ENCODE data around the gene SMARCD3. TPM values are rescaled to one million over a fixed set of nuclear protein-coding genes. Genes with fewer than 3 reads are reported as not detected.

Gene SMARCD3
- total RNA-seq: 1 to 10 TPM; 1.7 to 2.5 (median 2.0) TPM

- DNase-seq (peak; percentile 40), ATAC-seq (peak; percentile 32 to 33)
- Mint-ChIP-seq H3K27me3 (ENCODE audit: low read depth) (peaks cover 51% of the 10 kb centered on the region), H3K4me3 (peak within 1 kb of the TSS; percentile 78), H3K36me3 (ENCODE audit: insufficient read depth) (no peaks in the 10 kb centered on the region), H3K9me3 (no peaks in the 10 kb centered on the region), H3K4me1 (ENCODE audit: low read depth) (peaks cover 37% of the 10 kb centered on the region)
These were observed at the start of gene SMARCD3 for GRCh38 chr7:151248346-151249033. Gene SMARCD3, minus strand, starts transcription at chr7:151248694. Its CDS starts 132 bp downstream, at chr7:151248562.

DNA sequence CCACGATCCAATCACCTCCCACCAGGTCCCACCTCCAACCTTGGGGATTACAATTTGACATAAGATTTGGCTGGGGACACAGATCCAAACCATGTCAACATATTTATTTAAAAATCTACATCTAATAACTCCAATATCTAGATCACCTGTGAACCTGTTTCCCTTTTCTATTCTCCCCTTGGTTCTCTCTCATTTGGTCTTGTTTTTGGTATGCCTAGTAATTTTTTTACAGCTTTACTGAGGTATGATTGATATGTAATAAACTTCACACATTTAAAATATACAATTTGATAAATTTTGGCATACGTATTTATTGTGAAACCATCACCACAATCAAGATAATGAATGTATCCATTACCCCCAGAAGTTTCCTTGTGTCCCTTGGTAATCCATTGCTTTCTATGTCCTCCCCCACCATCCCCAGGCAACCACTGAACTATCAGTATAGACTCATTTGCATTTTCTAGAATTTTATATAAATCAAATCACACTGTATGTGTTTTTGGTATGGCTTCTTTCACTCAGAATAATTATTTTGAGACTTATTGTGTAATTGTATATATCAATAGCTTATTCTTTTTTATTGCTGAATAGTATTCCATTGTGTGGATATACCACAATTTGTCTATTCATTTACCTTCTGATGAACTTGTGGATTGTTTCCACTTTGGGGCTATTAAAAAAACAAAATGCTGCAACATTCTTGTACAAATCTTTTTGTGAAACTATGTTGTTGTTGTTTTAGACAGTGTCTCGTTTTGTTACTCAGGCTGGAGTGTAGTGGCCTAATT is 47.9 kb upstream of the SMARCD3 start:
- Mint-ChIP-seq H3K9me3 (peaks cover 8% of the 10 kb centered on the region), H3K36me3 (ENCODE audit: insufficient read depth) (no peaks in the 10 kb centered on the region), H3K4me3 (no peak overlapping the region), H3K4me1 (ENCODE audit: low read depth) (no peaks in the 10 kb centered on the region), H3K27me3 (ENCODE audit: low read depth) (peaks cover 19% of the 10 kb centered on the region)
- DNase-seq: no peak
- no peak for ATAC-seq

GRCh38 chr7:151292850-151293249 is 44.4 kb upstream of the SMARCD3 start:
- ATAC-seq: no peak
- no peaks in the 10 kb centered on the region for H3K4me1 Mint-ChIP-seq (ENCODE audit: low read depth)
- no peaks in the 10 kb centered on the region for H3K36me3 Mint-ChIP-seq (ENCODE audit: insufficient read depth)
- H3K9me3 Mint-ChIP-seq: peaks cover 8% of the 10 kb centered on the region
- H3K4me3 Mint-ChIP-seq: no peak overlapping the region
- no peak for DNase-seq
- peaks cover 9% of the 10 kb centered on the region for H3K27me3 Mint-ChIP-seq (ENCODE audit: low read depth)

- H3K36me3 Mint-ChIP-seq (ENCODE audit: insufficient read depth): no peaks in the 10 kb centered on the region
- H3K9me3 Mint-ChIP-seq: peaks cover 4% of the 10 kb centered on the region
These were observed 42.7 kb upstream of the SMARCD3 start for GRCh38 chr7:151291206-151291605.

GRCh38 chr7:151290355-151290760 is 41.9 kb upstream of the SMARCD3 start:
- Mint-ChIP-seq H3K4me1 (ENCODE audit: low read depth) (no peaks in the 10 kb centered on the region), H3K36me3 (ENCODE audit: insufficient read depth) (no peaks in the 10 kb centered on the region), H3K4me3 (no peak overlapping the region), H3K27me3 (ENCODE audit: low read depth) (peaks cover 2% of the 10 kb centered on the region), H3K9me3 (no peaks in the 10 kb centered on the region)
- ATAC-seq (no peak), DNase-seq (no peak)

More at GRCh38 chr7:151291206-151291605, 42.7 kb upstream of the SMARCD3 start:
- no peak for ATAC-seq
- H3K27me3 Mint-ChIP-seq (ENCODE audit: low read depth): peaks cover 5% of the 10 kb centered on the region
- no peak for DNase-seq
- H3K4me3 Mint-ChIP-seq: no peak overlapping the region
- H3K4me1 Mint-ChIP-seq (ENCODE audit: low read depth): no peaks in the 10 kb centered on the region

DNA sequence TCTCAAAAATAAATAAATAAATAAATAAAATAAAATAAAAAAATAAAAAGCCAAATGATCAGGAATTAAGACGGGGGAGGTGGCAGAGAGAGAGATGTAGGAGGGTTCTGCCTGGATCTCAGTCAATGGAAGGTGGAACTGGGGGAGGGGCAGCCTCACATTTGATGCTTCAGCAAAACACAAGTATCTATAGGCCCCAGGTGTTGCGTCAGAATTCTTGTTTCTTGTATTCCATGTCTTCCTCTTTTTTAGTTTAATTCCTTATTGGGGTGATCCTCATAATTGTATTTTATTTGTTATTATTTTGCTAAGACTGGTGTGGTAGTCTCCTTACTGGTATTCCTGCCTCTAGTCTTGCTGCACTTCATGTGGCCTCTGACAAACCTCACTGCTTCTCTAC is 41.4 kb upstream of the SMARCD3 start:
- Mint-ChIP-seq H3K9me3 (no peaks in the 10 kb centered on the region), H3K36me3 (ENCODE audit: insufficient read depth) (no peaks in the 10 kb centered on the region), H3K27me3 (ENCODE audit: low read depth) (peaks cover 2% of the 10 kb centered on the region), H3K4me3 (no peak overlapping the region), H3K4me1 (ENCODE audit: low read depth) (no peaks in the 10 kb centered on the region)
- DNase-seq (no peak), ATAC-seq (no peak)

GRCh38 chr7:151286148-151286547 is 37.7 kb upstream of the SMARCD3 start:
- no peak for DNase-seq

DNA sequence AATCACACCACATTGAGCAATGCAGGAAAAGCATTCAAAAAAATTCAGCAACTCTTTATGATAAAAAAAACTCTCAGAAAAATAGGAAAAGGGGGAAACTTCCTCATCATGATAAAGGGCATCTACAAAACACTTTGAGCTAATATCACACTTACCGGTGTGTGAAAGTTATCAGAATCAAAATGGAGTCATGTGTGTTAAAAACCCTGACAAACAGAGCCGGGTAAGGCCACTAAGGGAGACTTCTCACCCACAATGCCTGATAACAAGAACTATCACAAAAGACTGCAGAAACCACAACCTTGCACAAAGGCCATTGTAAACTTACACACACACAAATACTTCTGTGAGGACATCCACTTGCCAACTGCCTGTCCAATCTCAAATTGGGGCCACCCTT is 34.8 kb upstream of the SMARCD3 start:
- Mint-ChIP-seq H3K9me3 (no peaks in the 10 kb centered on the region), H3K4me3 (no peak overlapping the region), H3K36me3 (ENCODE audit: insufficient read depth) (no peaks in the 10 kb centered on the region), H3K27me3 (ENCODE audit: low read depth) (peaks cover 14% of the 10 kb centered on the region), H3K4me1 (ENCODE audit: low read depth) (no peaks in the 10 kb centered on the region)
- DNase-seq (no peak), ATAC-seq (no peak)

More at GRCh38 chr7:151286148-151286547, 37.7 kb upstream of the SMARCD3 start:
- H3K4me1 Mint-ChIP-seq (ENCODE audit: low read depth): no peaks in the 10 kb centered on the region
- H3K4me3 Mint-ChIP-seq: no peak overlapping the region
- peaks cover 7% of the 10 kb centered on the region for H3K27me3 Mint-ChIP-seq (ENCODE audit: low read depth)
- H3K9me3 Mint-ChIP-seq: no peaks in the 10 kb centered on the region
- ATAC-seq: peak in 1 of 2 donors; percentile 25
- H3K36me3 Mint-ChIP-seq (ENCODE audit: insufficient read depth): no peaks in the 10 kb centered on the region

DNA sequence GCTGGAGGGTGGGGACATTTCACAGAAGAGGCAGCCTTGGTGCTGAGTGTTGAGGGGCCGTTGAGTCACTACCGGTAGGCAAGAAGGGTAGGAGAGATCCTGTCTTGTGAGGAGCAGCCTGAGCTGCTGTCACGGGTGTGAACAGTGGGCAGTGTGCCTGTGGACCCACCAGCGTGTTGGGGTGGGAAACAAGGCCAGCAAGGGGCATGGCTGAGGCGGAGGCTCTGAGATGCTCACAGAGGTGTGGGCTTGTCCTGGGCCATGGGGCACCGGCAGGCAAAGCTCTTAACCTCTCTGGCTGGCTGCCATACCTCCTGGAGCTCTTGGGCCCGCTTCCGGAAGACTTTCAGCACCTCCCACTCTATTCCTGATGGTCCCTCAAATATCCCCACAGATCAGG is 33.6 kb upstream of the SMARCD3 start:
- ATAC-seq: no peak
- Mint-ChIP-seq H3K27me3 (ENCODE audit: low read depth) (peaks cover 14% of the 10 kb centered on the region), H3K4me3 (no peak overlapping the region), H3K4me1 (ENCODE audit: low read depth) (peaks cover 5% of the 10 kb centered on the region), H3K9me3 (no peaks in the 10 kb centered on the region), H3K36me3 (ENCODE audit: insufficient read depth) (no peaks in the 10 kb centered on the region)
- no peak for DNase-seq

DNA sequence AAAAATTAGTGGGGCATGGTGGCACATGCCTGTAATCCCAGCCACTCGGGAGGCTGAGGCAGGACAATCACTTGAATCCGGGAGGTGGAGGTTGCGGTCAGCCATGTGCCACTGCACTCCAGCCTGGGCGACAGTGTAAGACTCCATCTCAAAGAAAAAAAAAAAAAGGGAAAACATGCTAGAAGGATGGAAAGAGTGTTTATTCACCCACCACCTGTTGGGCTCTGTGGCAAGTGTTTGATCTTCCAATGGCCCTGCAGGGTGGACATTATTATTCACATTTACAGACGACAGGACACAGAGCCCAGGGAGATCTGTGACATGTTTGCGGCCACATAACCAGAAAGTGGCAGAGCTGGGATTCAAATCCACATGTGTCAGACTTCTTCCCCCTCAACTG is 33.2 kb upstream of the SMARCD3 start:
- Mint-ChIP-seq H3K4me3 (no peak overlapping the region), H3K36me3 (ENCODE audit: insufficient read depth) (no peaks in the 10 kb centered on the region)
- no peak for ATAC-seq

GRCh38 chr7:151280388-151281019 is 32.0 kb upstream of the SMARCD3 start:
- DNase-seq: no peak
- H3K4me3 Mint-ChIP-seq: no peak overlapping the region
- H3K9me3 Mint-ChIP-seq: no peaks in the 10 kb centered on the region

More for the DNA sequence above, 33.2 kb upstream of the SMARCD3 start:
- Mint-ChIP-seq H3K27me3 (ENCODE audit: low read depth) (peaks cover 14% of the 10 kb centered on the region), H3K4me1 (ENCODE audit: low read depth) (peaks cover 6% of the 10 kb centered on the region), H3K9me3 (no peaks in the 10 kb centered on the region)
- DNase-seq: no peak

DNA sequence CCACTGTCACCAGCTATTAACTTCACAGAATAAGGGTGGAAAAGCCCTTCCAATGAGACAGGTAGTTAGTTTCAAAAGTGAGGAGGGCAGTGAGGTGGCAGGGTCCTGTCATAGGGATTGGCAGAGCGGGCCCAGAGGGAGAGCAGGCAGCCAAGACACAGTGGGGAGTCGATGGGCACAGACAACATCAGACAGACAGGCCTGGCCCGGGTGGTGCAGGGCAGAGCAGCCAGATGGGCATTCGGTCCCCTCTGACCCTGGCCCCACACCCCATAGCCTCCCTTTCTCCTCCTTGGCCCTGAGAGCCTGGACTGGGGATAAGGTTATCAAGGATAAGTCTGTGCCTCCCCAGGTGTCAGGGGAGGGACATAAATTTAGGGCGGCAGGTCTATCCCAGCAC is 31.4 kb upstream of the SMARCD3 start:
- no peak for DNase-seq
- H3K27me3 Mint-ChIP-seq (ENCODE audit: low read depth): peaks cover 14% of the 10 kb centered on the region
- ATAC-seq: no peak
- H3K4me3 Mint-ChIP-seq: no peak overlapping the region
- no peaks in the 10 kb centered on the region for H3K36me3 Mint-ChIP-seq (ENCODE audit: insufficient read depth)
- peaks cover 18% of the 10 kb centered on the region for H3K4me1 Mint-ChIP-seq (ENCODE audit: low read depth)
- no peaks in the 10 kb centered on the region for H3K9me3 Mint-ChIP-seq

More at GRCh38 chr7:151280388-151281019, 32.0 kb upstream of the SMARCD3 start:
- no peak for ATAC-seq
- H3K27me3 Mint-ChIP-seq (ENCODE audit: low read depth): peaks cover 14% of the 10 kb centered on the region
- H3K36me3 Mint-ChIP-seq (ENCODE audit: insufficient read depth): no peaks in the 10 kb centered on the region
- peaks cover 15% of the 10 kb centered on the region for H3K4me1 Mint-ChIP-seq (ENCODE audit: low read depth)

DNA sequence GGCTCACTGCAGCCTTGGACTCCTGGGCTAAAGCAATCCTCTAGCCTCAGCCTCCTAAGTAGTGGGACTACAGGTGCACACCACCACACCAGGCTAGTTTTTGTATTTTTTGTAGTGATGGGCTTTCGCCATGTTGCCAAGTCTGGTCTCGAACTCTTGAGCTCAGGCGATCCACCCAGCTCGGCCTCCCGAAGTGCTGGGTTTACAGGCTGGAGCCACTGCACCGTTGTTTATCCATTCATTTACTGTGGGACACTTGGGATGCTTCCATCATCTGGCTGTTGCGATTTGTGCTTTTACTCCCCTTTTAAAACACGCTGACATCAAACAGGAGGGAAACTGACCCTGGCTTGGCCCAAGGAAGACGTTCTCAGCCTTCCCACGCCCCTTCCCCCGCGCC is 30.5 kb upstream of the SMARCD3 start:
- Mint-ChIP-seq H3K9me3 (no peaks in the 10 kb centered on the region), H3K27me3 (ENCODE audit: low read depth) (peaks cover 14% of the 10 kb centered on the region), H3K36me3 (ENCODE audit: insufficient read depth) (no peaks in the 10 kb centered on the region), H3K4me3 (no peak overlapping the region), H3K4me1 (ENCODE audit: low read depth) (peaks cover 18% of the 10 kb centered on the region)
- DNase-seq (no peak), ATAC-seq (no peak)

DNA sequence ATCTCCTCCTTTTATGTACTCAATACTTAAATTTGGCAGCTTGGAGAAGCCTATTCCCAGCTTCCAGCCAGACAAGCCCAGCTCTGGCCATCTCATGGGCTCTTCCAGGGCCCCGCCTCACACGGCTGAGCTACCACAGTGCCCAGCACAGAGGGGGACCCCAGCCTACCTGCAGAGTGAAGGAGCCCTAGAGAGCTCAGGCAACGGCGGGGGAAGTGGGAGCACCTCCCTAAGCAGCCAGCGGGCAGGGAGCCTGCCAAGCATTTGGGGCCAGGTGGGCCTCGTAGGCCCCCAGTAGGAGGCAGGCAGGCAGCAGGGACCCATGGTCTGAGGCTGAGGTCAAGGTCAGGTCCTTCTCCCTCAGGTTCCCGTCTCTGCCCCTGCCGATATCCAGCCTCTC is 29.1 kb upstream of the SMARCD3 start:
- H3K27me3 Mint-ChIP-seq (ENCODE audit: low read depth): peaks cover 13% of the 10 kb centered on the region
- H3K9me3 Mint-ChIP-seq: no peaks in the 10 kb centered on the region
- peak overlapping the region; percentile 77 for H3K4me3 Mint-ChIP-seq
- ATAC-seq (no peak), DNase-seq (no peak)
- peaks cover 18% of the 10 kb centered on the region for H3K4me1 Mint-ChIP-seq (ENCODE audit: low read depth)
- H3K36me3 Mint-ChIP-seq (ENCODE audit: insufficient read depth): no peaks in the 10 kb centered on the region

Data from activated T-cell treated with anti-CD3 and anti-CD28 coated beads, Interleukin-2, amount 50 U/mL, for 4 hours (primary cell).